ENCODE data around the gene MYCL.

MYCL gene

DNA sequence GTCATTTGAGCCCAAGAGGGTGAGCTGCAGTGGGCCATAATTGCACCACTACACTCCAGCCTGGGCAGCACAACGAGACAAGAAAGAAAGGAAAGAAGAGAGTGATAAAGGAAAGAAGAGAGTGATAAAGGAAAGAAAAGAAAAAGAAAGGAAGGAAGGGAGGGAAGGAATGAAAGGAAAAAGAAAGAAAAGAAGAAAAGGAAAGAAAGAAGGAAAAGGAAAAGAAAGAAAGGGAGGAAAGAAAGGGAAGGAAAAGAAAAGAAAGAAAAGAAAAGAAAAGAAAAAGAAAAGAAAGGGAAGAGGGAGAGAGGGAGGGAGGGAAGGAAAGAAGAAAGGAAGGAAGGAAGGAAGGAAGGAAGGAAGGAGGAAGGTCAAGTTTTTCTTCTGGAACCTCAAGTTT lies 36.0 kb downstream of the MYCL start:
- DNase-seq (ENCODE audit: extremely low read depth, low read depth) = no peak
- no peak for TF ChIP-seq CTCF (IDR thresholded peaks at IDR 0.05; ENCODE audit: low read depth, low read length)

DNA sequence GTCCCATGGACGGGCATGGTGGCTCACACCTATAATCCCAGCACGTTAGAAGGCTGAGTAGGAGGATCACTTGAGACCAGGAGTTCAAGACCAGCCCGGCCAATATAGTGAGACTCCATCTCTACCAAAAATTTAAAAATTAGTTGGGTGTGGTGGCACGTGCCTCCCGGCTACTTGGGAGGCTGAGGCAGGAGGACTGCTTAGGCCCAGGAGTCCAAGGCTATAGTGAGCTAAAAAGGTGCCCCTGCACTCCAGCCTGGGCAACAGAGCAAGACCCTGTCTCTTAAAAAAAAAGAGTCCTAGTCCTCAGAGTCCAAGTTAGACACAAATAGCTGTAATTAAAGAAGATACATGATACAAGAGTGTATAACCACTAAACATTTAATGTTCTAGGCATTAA lies 38.5 kb downstream of the MYCL start:
- no peak for DNase-seq (ENCODE audit: extremely low read depth, low read depth)
- TF ChIP-seq CTCF (IDR thresholded peaks at IDR 0.05; ENCODE audit: low read depth, low read length) = no peak

- DNase-seq (ENCODE audit: extremely low read depth, low read depth) = no peak
- no peak for TF ChIP-seq CTCF (IDR thresholded peaks at IDR 0.05; ENCODE audit: low read depth, low read length)
These were observed 40.7 kb downstream of the MYCL start for GRCh38 chr1:39861003-39861402.

DNA sequence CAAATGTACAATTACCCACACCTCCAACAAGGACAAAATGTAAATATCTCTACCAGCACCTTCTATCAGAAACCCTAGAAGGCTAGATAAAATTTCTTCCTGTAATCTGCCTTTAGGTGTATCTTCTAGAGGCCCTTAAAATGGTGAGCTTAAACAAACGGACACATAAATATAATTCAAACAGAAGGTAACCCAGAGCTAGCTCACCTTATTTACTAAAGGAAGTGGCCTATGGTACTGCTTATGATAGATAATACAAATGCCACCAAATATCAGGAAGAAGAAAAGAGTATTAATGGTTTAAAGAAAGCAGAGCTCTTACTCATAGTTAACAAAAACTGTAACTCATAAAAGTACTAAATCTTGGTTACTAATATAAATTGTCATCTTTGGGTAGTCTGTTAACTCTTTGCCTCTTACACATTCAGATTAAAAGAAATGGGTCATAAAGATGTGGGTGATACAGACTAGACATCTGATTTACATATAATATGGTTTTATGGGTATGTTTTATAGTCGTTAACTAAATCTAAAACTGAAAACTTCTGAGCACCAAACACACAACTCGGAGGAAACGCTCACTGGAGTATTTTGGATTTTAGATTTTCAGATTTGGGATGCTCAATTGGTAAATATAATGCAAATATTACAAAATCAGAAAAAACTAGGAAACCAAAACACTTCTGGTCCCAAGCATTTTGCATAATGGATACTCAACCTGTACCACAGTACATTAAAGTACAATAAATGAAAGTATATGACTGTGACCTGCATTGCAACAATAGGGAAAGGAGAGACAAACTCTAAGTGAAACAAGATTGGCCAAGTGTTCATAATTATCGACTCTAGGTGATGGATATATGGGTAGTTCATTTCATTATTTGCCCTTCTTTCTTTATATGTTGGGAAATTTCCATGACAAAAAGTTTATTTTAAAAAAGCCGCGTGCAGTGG lies 41.6 kb downstream of the MYCL start:
- DNase-seq (ENCODE audit: extremely low read depth, low read depth) = no peak
- TF ChIP-seq CTCF (IDR thresholded peaks at IDR 0.05; ENCODE audit: low read depth, low read length) = no peak

GRCh38 chr1:39858315-39858714 lies 43.4 kb downstream of the MYCL start:
- TF ChIP-seq CTCF (IDR thresholded peaks at IDR 0.05; ENCODE audit: low read depth, low read length) = no peak
- no peak for DNase-seq (ENCODE audit: extremely low read depth, low read depth)

DNA sequence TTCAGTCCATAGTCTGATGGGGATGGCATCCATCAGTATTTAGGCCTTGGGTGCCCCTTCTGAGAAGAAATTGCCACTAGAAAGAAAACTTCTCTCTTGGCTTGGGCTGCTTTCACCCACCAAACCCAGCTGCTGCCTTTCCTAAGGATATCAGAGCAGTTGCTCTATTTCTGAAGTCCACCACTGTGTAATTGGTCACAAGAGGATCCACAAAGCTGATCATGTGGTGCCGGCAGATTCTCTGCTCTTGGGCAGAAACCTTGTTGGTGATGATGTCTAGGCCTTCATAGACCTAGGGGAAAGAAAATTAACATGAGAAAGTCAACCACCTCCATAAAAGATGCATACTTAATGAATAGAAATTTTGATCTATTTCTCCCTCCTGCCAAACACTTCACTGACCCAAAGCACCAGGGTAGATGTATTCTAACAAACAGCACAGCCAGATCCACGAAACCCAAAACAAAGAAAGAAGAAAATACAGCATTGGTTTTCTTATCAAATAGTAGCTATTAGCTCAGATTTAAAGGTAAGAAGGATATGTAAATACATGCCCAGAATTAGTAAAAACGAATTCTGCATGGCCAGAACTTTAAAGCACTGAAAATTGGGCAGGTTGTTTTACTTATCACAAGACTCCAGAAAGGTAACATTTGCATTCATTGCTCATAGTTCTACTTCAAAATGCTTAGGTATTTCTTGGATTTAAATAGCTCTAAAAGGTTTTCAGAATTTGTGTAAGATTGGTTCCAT lies 44.4 kb downstream of the MYCL start:
- DNase-seq (ENCODE audit: extremely low read depth, low read depth) = no peak
- no peak for TF ChIP-seq CTCF (IDR thresholded peaks at IDR 0.05; ENCODE audit: low read depth, low read length)

DNA sequence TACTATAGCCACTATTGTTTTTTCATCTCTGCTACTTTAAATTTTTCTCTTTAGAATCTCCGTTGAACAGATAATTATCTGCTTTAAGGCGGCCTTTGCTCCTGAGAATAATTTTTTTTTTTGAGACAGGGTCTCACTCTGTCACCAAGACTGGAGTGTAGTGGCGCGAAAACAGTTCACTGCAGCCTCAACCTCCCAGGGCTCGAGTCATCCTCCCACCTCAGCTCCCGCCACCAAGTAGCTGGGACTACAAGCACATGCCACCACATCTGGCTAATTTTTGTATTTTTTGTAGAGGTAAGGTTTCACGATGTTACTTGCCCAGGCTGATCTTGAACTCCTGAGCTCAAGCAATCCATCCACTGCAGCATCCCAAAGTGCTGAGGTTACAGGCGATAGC lies 47.0 kb downstream of the MYCL start:
- no peak for TF ChIP-seq CTCF (IDR thresholded peaks at IDR 0.05; ENCODE audit: low read depth, low read length)
- no peak for DNase-seq (ENCODE audit: extremely low read depth, low read depth)
